ENCODE results near the gene FARS2.
A peak's percentile ranks its signal among the peaks of the same experiment; 100 is the strongest.

- peak; percentile 27; the same call in 1 of the 2 replicates for TF ChIP-seq CTCF (conservative IDR thresholded peaks at IDR 0.05; ENCODE audit: low read depth, low read length)
- no peak for TF ChIP-seq EZH2 (IDR thresholded peaks at IDR 0.05; ENCODE audit: borderline replicate concordance, low read depth, low read length, poor library complexity, severe bottlenecking)
Observed at GRCh38 chr6:5260661-5261544, at the start of gene FARS2, which contains the start of gene LYRM4.

Data from A673 (cell line).